ENCODE data around the gene RNF123.
A peak's percentile ranks its signal among the peaks of the same experiment; 100 is the strongest.
"Not testable (repeated sequence)": the region's sequence is repeated elsewhere in the genome, so short reads cannot be mapped to it uniquely, and the experiment has no call there.

The RNF123 gene

GRCh38 chr3:49720855-49721595 lies 31.7 kb downstream of the RNF123 start:
- no peak for DNase-seq (ENCODE audit: low read depth)

GRCh38 chr3:49721596-49721895 lies 32.2 kb downstream of the RNF123 start:
- no peak for DNase-seq (ENCODE audit: low read depth)

GRCh38 chr3:49721896-49722781 lies 32.8 kb downstream of the RNF123 start:
- no peak for DNase-seq (ENCODE audit: low read depth)

- no peak for DNase-seq (ENCODE audit: low read depth)
Observed at GRCh38 chr3:49722896-49723295, 33.5 kb downstream of the RNF123 start.

GRCh38 chr3:49723296-49723627 lies 33.9 kb downstream of the RNF123 start:
- DNase-seq (ENCODE audit: low read depth) = peak; percentile 56

GRCh38 chr3:49723628-49724551 lies 34.5 kb downstream of the RNF123 start, which contains the start of gene GMPPB:
GMPPB (minus strand) TSS chr3:49723951; CDS start chr3:49723726, 225 bp downstream.
- DNase-seq (ENCODE audit: low read depth) = peak; percentile 96

- DNase-seq (ENCODE audit: low read depth) = no peak
Observed at GRCh38 chr3:49724586-49724985, 35.2 kb downstream of the RNF123 start.

- DNase-seq (ENCODE audit: low read depth) = no peak
Observed at GRCh38 chr3:49725906-49726681, 36.7 kb downstream of the RNF123 start.

GRCh38 chr3:49727154-49727923 lies 38.0 kb downstream of the RNF123 start:
- no peak for DNase-seq (ENCODE audit: low read depth)

GRCh38 chr3:49727924-49728361 lies 38.6 kb downstream of the RNF123 start:
- DNase-seq (ENCODE audit: low read depth) = no peak

- no peak for DNase-seq (ENCODE audit: low read depth)
Observed at GRCh38 chr3:49729966-49730609, 40.7 kb downstream of the RNF123 start.

GRCh38 chr3:49732597-49732996 lies 43.2 kb downstream of the RNF123 start:
- no peak for DNase-seq (ENCODE audit: low read depth)

- no peak for DNase-seq (ENCODE audit: low read depth)
Observed at GRCh38 chr3:49733551-49733950, 44.2 kb downstream of the RNF123 start.

- no peak for DNase-seq (ENCODE audit: low read depth)
Observed at GRCh38 chr3:49734752-49735151, 45.4 kb downstream of the RNF123 start.

- DNase-seq (ENCODE audit: low read depth) = no peak
Observed at GRCh38 chr3:49738067-49738713, 48.8 kb downstream of the RNF123 start.

- no peak for DNase-seq (ENCODE audit: low read depth)
Observed at GRCh38 chr3:49740427-49740826, 51.1 kb downstream of the RNF123 start.

- DNase-seq (ENCODE audit: low read depth) = no peak
Observed at GRCh38 chr3:49745986-49746385, 56.6 kb downstream of the RNF123 start.

- no peak for DNase-seq (ENCODE audit: low read depth)
Observed at GRCh38 chr3:49747792-49748480, 58.6 kb downstream of the RNF123 start.

- not testable (repeated sequence) for DNase-seq (ENCODE audit: low read depth)
Observed at GRCh38 chr3:49748874-49749273, 59.5 kb downstream of the RNF123 start.
